Neural progenitor cell (in vitro differentiated cells): ENCODE data around the gene GADD45G. TPM values are rescaled to one million over a fixed set of nuclear protein-coding genes. Genes with fewer than 3 reads are reported as not detected.

Source experiments
- DNase-seq: peaks from one replicate; pipeline ENCODE4 v3.0.0-alpha.2; 2016; ENCODE audit warnings: low spot score
- H2AFZ ChIP-seq: fragments of 200-600 bp; sonication (generic); replicated peaks from 2 replicates; pipeline ENCODE4 v1.6.1; 2016; ENCODE audit warnings: antibody characterized with exemption
- H3F3A ChIP-seq: fragments of 200-600 bp; sonication (generic); 2 replicates; pipeline ENCODE4 v1.6.1; 2016; ENCODE audit warnings: antibody characterized with exemption, low read depth
- H3K27ac ChIP-seq: fragments of 200-600 bp; sonication (generic); 2 replicates; pipeline ENCODE4 v1.5.1; 2016; ENCODE audit warnings: mild to moderate bottlenecking
- H3K27me3 ChIP-seq: fragments of 200-600 bp; sonication (generic); 2 replicates; pipeline ENCODE4 v1.6.1; 2016; ENCODE audit warnings: mild to moderate bottlenecking, moderate library complexity
- H3K36me3 ChIP-seq: fragments of 200-600 bp; sonication (generic); 2 replicates; pipeline ENCODE4 v1.5.1; 2016
- H3K4me1 ChIP-seq: fragments of 200-600 bp; sonication (generic); 2 replicates; pipeline ENCODE4 v1.6.1; 2016; ENCODE audit warnings: mixed run types
- H3K4me2 ChIP-seq: fragments of 200-600 bp; sonication (generic); 2 replicates; pipeline ENCODE4 v1.6.1; 2016
- H3K4me3 ChIP-seq: fragments of 200-600 bp; sonication (generic); 2 replicates; pipeline ENCODE4 v1.5.1; 2016
- H3K79me2 ChIP-seq: fragments of 200-600 bp; sonication (generic); 2 replicates; pipeline ENCODE4 v1.6.1; 2016; ENCODE audit warnings: low read depth
- H3K9ac ChIP-seq: fragments of 200-600 bp; sonication (generic); 2 replicates; pipeline ENCODE4 v1.6.1; 2016
- H3K9me3 ChIP-seq: fragments of 200-600 bp; sonication (generic); 2 replicates; pipeline ENCODE4 v1.5.1; 2016; ENCODE audit warnings: low read depth
- H4K20me1 ChIP-seq: fragments of 200-600 bp; sonication (generic); 2 replicates; pipeline ENCODE4 v1.6.1; 2016; ENCODE audit warnings: low read depth
- H3K27ac Mint-ChIP-seq: 3 replicates; pipeline ENCODE4 v1.8.0; 2021; ENCODE audit warnings: mixed read lengths
- H3K27me3 Mint-ChIP-seq: 2 replicates; pipeline ENCODE4 v1.8.0; 2022; ENCODE audit warnings: low read depth, mild to moderate bottlenecking, inconsistent platforms, moderate library complexity, mixed read lengths; ENCODE audit not compliant: insufficient read depth
- H3K36me3 Mint-ChIP-seq: 3 replicates; pipeline ENCODE4 v1.8.0; 2021; ENCODE audit warnings: mixed read lengths
- H3K4me1 Mint-ChIP-seq: 3 replicates; pipeline ENCODE4 v1.8.0; 2021; ENCODE audit warnings: mixed read lengths
- H3K4me3 Mint-ChIP-seq: 3 replicates; pipeline ENCODE4 v1.8.0; 2021; ENCODE audit warnings: mild to moderate bottlenecking, moderate library complexity, mixed read lengths
- H3K9me3 Mint-ChIP-seq: 3 replicates; pipeline ENCODE4 v1.8.0; 2020; ENCODE audit warnings: mixed read lengths
- CTCF ChIP-seq: fragments of 200-600 bp; sonication (generic); IDR thresholded peaks from 2 replicates; pipeline ENCODE4 v1.5.1; 2017; ENCODE audit warnings: antibody characterized with exemption, mild to moderate bottlenecking
- EZH2 ChIP-seq: fragments of 200-600 bp; sonication (generic); IDR thresholded peaks from 2 replicates; pipeline ENCODE4 v1.6.1; 2017; ENCODE audit warnings: antibody characterized with exemption, mild to moderate bottlenecking, moderate library complexity
- EZH2phosphoT487 ChIP-seq: fragments of 200-600 bp; sonication (generic); IDR thresholded peaks from 2 replicates; pipeline ENCODE4 v1.6.1; 2017; ENCODE audit warnings: antibody characterized with exemption
- total RNA-seq: library from RNA; depleted of rRNA; stranded (reverse); fragments of >200 nt; gene quantifications from 2 replicates; pipeline ENCODE4 v1.2.3, GENCODE V29; 2015; ENCODE audit warnings: low replicate concordance

GADD45G gene
- total RNA-seq, 1 donor from 2014 or later = not detected

- Histone ChIP-seq H3K27me3 (no peaks in the 10 kb centered on the region), H3K9me3 (no peaks in the 10 kb centered on the region), H3K36me3 (no peaks in the 10 kb centered on the region), H3K4me3 (no peak overlapping the region), H3K27ac (no peak overlapping the region), H2AFZ (no peak overlapping the region), H3K4me1 (no peaks in the 10 kb centered on the region), H3K79me2 (no peaks in the 10 kb centered on the region), H4K20me1 (no peaks in the 10 kb centered on the region), H3K9ac (no peak overlapping the region), H3K4me2 (no peak overlapping the region), H3F3A (no peaks in the 10 kb centered on the region)
- Mint-ChIP-seq H3K4me3 (no peak overlapping the region), H3K9me3 (no peaks in the 10 kb centered on the region), H3K27me3 (peaks cover 11% of the 10 kb centered on the region), H3K27ac (no peak overlapping the region), H3K4me1 (peaks cover 41% of the 10 kb centered on the region), H3K36me3 (no peaks in the 10 kb centered on the region)
- DNase-seq = no peak
- no peak for TF ChIP-seq CTCF
- TF ChIP-seq EZH2 = no peak
- no peak for TF ChIP-seq EZH2phosphoT487
Observed at GRCh38 chr9:89646189-89646939, 41.6 kb downstream of the GADD45G start.

GRCh38 chr9:89647366-89648128, 42.7 kb downstream of the GADD45G start:
- no peak overlapping the region for H3K27ac Mint-ChIP-seq
- no peak overlapping the region for H2AFZ ChIP-seq
- no peaks in the 10 kb centered on the region for H3K36me3 ChIP-seq
- H3K4me2 ChIP-seq = no peak overlapping the region
- H3K4me1 Mint-ChIP-seq = peaks cover 43% of the 10 kb centered on the region
- H3K36me3 Mint-ChIP-seq = no peaks in the 10 kb centered on the region
- no peaks in the 10 kb centered on the region for H3K79me2 ChIP-seq
- H3F3A ChIP-seq = no peaks in the 10 kb centered on the region
- TF ChIP-seq CTCF (no peak), EZH2 (no peak), EZH2phosphoT487 (no peak)
- H3K4me1 ChIP-seq = no peaks in the 10 kb centered on the region
- no peaks in the 10 kb centered on the region for H3K27me3 ChIP-seq
- H3K27me3 Mint-ChIP-seq = peaks cover 16% of the 10 kb centered on the region
- H3K9ac ChIP-seq = no peak overlapping the region
- H3K9me3 Mint-ChIP-seq = no peaks in the 10 kb centered on the region
- H4K20me1 ChIP-seq = no peaks in the 10 kb centered on the region
- no peak overlapping the region for H3K27ac ChIP-seq
- no peaks in the 10 kb centered on the region for H3K9me3 ChIP-seq
- no peak overlapping the region for H3K4me3 Mint-ChIP-seq
- DNase-seq = no peak
- no peak overlapping the region for H3K4me3 ChIP-seq

- Histone ChIP-seq H3K36me3 (no peaks in the 10 kb centered on the region), H3K9me3 (no peaks in the 10 kb centered on the region), H3K9ac (no peak overlapping the region), H3K4me3 (no peak overlapping the region), H3K79me2 (no peaks in the 10 kb centered on the region), H3K4me2 (no peak overlapping the region), H3K27ac (no peak overlapping the region), H3K27me3 (no peaks in the 10 kb centered on the region), H2AFZ (no peak overlapping the region), H3F3A (no peaks in the 10 kb centered on the region), H4K20me1 (no peaks in the 10 kb centered on the region), H3K4me1 (no peaks in the 10 kb centered on the region)
- no peak for DNase-seq
- Mint-ChIP-seq H3K9me3 (no peaks in the 10 kb centered on the region), H3K27me3 (peaks cover 16% of the 10 kb centered on the region), H3K4me3 (no peak overlapping the region), H3K27ac (no peak overlapping the region), H3K4me1 (peaks cover 43% of the 10 kb centered on the region), H3K36me3 (no peaks in the 10 kb centered on the region)
- TF ChIP-seq EZH2phosphoT487 (no peak), EZH2 (no peak), CTCF (no peak)
Observed at GRCh38 chr9:89648247-89649000, 43.6 kb downstream of the GADD45G start.
